K562 (cell line): ENCODE measurements around the gene ORC3. TPM values are rescaled to one million over a fixed set of nuclear protein-coding genes. Genes with fewer than 3 reads are reported as not detected.

ENCODE experiments used
- CCAR2 ChIP-seq: fragments of 200-400 bp; formaldehyde crosslinking; IDR thresholded peaks from 2 replicates; pipeline ENCODE4 v1.6.1; 2017; ENCODE audit warnings: mild to moderate bottlenecking, low read depth, low read length
- E2F3 ChIP-seq: fragments of 250-450 bp; sonication (Bioruptor Pico); IDR thresholded peaks from 2 replicates; pipeline ENCODE4 v1.4.0; 2020; ENCODE audit warnings: mild to moderate bottlenecking
- ETV5 ChIP-seq: sonication (generic); formaldehyde crosslinking; IDR thresholded peaks from 2 replicates; pipeline ENCODE4 v1.4.0; 2020; ENCODE audit warnings: low read depth, mild to moderate bottlenecking, missing genetic modification reagents
- HMGXB4 ChIP-seq: sonication (generic); formaldehyde crosslinking; IDR thresholded peaks from 2 replicates; pipeline ENCODE4 v1.8.1; 2023; ENCODE audit warnings: mild to moderate bottlenecking, missing genetic modification reagents
- MTA3 ChIP-seq: fragments of 450-650 bp; formaldehyde crosslinking; IDR thresholded peaks from 2 replicates; pipeline ENCODE4 v1.6.1; 2017; ENCODE audit warnings: mild to moderate bottlenecking, borderline replicate concordance
- NBN ChIP-seq: fragments of 450-650 bp; IDR thresholded peaks from 2 replicates; pipeline ENCODE4 v1.6.1; 2016; ENCODE audit warnings: low read depth, mild to moderate bottlenecking
- SREBF2 ChIP-seq: sonication (generic); formaldehyde crosslinking; IDR thresholded peaks from 2 replicates; pipeline ENCODE4 v1.4.0; 2020; ENCODE audit warnings: mild to moderate bottlenecking, missing genetic modification reagents
- YY1 ChIP-seq, 3 experiments: IDR thresholded peaks; 2 replicates each; pipeline ENCODE4 v1.6.1; 2011; ENCODE audit warnings: low read length in 2 of 3, mild to moderate bottlenecking in 2 of 3, moderate library complexity in 2 of 3, borderline replicate concordance in 1 of 3, control low read depth in 1 of 3, low read depth in 1 of 3; ENCODE audit not compliant: insufficient read depth in 3 of 3, insufficient replicate concordance in 2 of 3, control insufficient read depth in 1 of 3, insufficient read length in 1 of 3; ENCODE audit errors: extremely low read depth in 1 of 3
- ZNF282 ChIP-seq: sonication (generic); formaldehyde crosslinking; IDR thresholded peaks from 2 replicates; pipeline ENCODE4 v1.8.1; 2023; ENCODE audit warnings: missing genetic modification reagents
- ZNF324 ChIP-seq: fragments of 250-450 bp; sonication (Bioruptor Pico); IDR thresholded peaks from 2 replicates; pipeline ENCODE4 v1.4.0; 2020; ENCODE audit warnings: mild to moderate bottlenecking
- ZNF41 ChIP-seq: fragments of 250-450 bp; sonication (Bioruptor Pico); conservative IDR thresholded peaks from 2 replicates; pipeline ENCODE4 v1.4.0; 2020; ENCODE audit warnings: mild to moderate bottlenecking
- polyA plus RNA-seq, 8 experiments: library from polyadenylated mRNA; depleted of rRNA in 4 of 8; stranded (reverse) in 5 of 8; unstranded in 3 of 8; fragments of >200 nt; fragmentation: Nextera tagmentation in 2 of 8; fragmentation: Illumina TruSeq in 1 of 8; extraction: Ambion mirVana in 2 of 8; extraction: Trizol in 1 of 8; gene quantifications; 2 replicates each; pipeline versions ENCODE4 v1.2.1 to v1.2.3, GENCODE V29; 2011 to 2014; ENCODE audit warnings: inconsistent platforms in 1 of 8, missing spikeins in 1 of 8
- total RNA-seq, 7 experiments: library from RNA; depleted of rRNA in 6 of 7; stranded (reverse); fragments of >200 nt in 6 of 7; fragmentation: Illumina TruSeq in 2 of 7; extraction: Trizol in 2 of 7; gene quantifications; 2 replicates each; pipeline versions ENCODE4 v1.2.1 to v1.2.3, GENCODE V29; 2011 to 2021; ENCODE audit warnings: low replicate concordance in 1 of 7
- TF ChIP-seq, protein P1 (sequence below): fragments of 450-650 bp; IDR thresholded peaks from 2 replicates; pipeline ENCODE4 v1.6.1; 2016; ENCODE audit warnings: mild to moderate bottlenecking, moderate library complexity

Gene ORC3
- total and polyA plus RNA-seq, 9 of the 15 experiments (the other 6 are each of a cell fraction or from before 2014, with no cell fraction given), result 28.8 to 159 (median 74.8) TPM

DNA sequence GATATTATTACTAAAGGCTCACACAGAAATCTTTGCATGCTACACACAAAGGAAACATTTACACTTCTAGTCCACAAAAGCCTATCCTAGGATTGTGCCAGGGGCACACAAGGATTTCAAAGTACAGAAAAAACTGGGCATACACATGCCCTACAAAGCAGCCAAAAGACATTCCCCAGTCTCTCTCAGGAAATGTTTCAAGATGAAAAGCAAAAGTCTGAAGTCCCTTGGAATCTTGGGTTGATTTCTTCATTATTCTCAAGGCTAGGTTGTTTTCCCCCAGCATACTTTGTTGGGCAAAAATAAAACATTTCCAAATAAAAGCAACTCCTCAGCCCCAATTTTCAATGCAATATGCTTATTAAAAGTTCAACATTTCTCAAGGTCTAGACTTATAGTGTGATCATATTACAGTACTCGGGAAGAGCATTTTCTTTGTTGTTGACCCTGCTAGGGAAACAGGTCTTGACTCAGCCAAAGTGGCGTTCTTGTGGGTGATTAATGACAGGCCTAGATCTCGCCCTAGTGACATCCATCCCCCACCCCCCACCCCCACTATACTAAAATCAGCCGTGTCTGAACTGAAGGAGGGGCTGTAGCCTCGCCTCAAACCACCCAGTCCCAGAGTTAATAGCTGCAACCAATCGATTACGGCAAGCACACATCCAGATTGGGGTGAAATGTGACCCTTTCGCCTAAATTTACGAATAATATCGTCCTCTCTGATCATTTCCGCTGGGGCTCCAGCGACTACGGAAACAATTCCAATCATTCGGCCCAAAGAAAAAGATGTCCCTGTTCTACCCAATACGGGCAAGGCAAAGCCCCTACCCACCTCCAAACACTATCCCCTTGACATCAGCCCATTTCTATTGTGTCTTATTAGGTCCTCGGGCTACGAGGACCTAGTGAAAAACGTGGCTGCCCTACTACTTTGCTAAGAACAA, 110.7 kb downstream of the ORC3 start (continued):
- TF ChIP-seq, protein P1, sequence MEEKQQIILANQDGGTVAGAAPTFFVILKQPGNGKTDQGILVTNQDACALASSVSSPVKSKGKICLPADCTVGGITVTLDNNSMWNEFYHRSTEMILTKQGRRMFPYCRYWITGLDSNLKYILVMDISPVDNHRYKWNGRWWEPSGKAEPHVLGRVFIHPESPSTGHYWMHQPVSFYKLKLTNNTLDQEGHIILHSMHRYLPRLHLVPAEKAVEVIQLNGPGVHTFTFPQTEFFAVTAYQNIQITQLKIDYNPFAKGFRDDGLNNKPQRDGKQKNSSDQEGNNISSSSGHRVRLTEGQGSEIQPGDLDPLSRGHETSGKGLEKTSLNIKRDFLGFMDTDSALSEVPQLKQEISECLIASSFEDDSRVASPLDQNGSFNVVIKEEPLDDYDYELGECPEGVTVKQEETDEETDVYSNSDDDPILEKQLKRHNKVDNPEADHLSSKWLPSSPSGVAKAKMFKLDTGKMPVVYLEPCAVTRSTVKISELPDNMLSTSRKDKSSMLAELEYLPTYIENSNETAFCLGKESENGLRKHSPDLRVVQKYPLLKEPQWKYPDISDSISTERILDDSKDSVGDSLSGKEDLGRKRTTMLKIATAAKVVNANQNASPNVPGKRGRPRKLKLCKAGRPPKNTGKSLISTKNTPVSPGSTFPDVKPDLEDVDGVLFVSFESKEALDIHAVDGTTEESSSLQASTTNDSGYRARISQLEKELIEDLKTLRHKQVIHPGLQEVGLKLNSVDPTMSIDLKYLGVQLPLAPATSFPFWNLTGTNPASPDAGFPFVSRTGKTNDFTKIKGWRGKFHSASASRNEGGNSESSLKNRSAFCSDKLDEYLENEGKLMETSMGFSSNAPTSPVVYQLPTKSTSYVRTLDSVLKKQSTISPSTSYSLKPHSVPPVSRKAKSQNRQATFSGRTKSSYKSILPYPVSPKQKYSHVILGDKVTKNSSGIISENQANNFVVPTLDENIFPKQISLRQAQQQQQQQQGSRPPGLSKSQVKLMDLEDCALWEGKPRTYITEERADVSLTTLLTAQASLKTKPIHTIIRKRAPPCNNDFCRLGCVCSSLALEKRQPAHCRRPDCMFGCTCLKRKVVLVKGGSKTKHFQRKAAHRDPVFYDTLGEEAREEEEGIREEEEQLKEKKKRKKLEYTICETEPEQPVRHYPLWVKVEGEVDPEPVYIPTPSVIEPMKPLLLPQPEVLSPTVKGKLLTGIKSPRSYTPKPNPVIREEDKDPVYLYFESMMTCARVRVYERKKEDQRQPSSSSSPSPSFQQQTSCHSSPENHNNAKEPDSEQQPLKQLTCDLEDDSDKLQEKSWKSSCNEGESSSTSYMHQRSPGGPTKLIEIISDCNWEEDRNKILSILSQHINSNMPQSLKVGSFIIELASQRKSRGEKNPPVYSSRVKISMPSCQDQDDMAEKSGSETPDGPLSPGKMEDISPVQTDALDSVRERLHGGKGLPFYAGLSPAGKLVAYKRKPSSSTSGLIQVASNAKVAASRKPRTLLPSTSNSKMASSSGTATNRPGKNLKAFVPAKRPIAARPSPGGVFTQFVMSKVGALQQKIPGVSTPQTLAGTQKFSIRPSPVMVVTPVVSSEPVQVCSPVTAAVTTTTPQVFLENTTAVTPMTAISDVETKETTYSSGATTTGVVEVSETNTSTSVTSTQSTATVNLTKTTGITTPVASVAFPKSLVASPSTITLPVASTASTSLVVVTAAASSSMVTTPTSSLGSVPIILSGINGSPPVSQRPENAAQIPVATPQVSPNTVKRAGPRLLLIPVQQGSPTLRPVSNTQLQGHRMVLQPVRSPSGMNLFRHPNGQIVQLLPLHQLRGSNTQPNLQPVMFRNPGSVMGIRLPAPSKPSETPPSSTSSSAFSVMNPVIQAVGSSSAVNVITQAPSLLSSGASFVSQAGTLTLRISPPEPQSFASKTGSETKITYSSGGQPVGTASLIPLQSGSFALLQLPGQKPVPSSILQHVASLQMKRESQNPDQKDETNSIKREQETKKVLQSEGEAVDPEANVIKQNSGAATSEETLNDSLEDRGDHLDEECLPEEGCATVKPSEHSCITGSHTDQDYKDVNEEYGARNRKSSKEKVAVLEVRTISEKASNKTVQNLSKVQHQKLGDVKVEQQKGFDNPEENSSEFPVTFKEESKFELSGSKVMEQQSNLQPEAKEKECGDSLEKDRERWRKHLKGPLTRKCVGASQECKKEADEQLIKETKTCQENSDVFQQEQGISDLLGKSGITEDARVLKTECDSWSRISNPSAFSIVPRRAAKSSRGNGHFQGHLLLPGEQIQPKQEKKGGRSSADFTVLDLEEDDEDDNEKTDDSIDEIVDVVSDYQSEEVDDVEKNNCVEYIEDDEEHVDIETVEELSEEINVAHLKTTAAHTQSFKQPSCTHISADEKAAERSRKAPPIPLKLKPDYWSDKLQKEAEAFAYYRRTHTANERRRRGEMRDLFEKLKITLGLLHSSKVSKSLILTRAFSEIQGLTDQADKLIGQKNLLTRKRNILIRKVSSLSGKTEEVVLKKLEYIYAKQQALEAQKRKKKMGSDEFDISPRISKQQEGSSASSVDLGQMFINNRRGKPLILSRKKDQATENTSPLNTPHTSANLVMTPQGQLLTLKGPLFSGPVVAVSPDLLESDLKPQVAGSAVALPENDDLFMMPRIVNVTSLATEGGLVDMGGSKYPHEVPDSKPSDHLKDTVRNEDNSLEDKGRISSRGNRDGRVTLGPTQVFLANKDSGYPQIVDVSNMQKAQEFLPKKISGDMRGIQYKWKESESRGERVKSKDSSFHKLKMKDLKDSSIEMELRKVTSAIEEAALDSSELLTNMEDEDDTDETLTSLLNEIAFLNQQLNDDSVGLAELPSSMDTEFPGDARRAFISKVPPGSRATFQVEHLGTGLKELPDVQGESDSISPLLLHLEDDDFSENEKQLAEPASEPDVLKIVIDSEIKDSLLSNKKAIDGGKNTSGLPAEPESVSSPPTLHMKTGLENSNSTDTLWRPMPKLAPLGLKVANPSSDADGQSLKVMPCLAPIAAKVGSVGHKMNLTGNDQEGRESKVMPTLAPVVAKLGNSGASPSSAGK, result no peak
- TF ChIP-seq ZNF324, result no peak
- TF ChIP-seq HMGXB4 (CRISPR knock-in tag), result no peak
- TF ChIP-seq MTA3, result peak; percentile 39; the same call in 1 of the 2 replicates
- no peak for TF ChIP-seq SREBF2 (CRISPR knock-in tag)
- TF ChIP-seq ZNF282 (CRISPR knock-in tag), result no peak
- TF ChIP-seq E2F3 (CRISPR knock-in tag), result no peak
- TF ChIP-seq CCAR2, result no peak
- no peak for TF ChIP-seq ZNF41 (CRISPR knock-in tag)
- no peak for TF ChIP-seq YY1 (IDR thresholded peaks at IDR 0.05; ENCODE audit: borderline replicate concordance in 1 of 3, control insufficient read depth in 1 of 3, extremely low read depth in 1 of 3, insufficient read depth in 3 of 3, insufficient read length in 1 of 3, insufficient replicate concordance in 2 of 3, low read depth in 1 of 3, low read length in 2 of 3)
- no peak for TF ChIP-seq ETV5 (CRISPR knock-in tag)
- 0 out of 2 replicates have a peak, but pooled peaks have one; percentile 32 for TF ChIP-seq NBN
